GM11168 (cell line): ENCODE results near the gene DBN1.

ENCODE experiments used
- in situ Hi-C: fragments of 300-500 bp; cut with MboI; formaldehyde crosslinking; loops from one replicate; pipeline ENCODE4 v1.12.0; 2022; ENCODE audit warnings: low sequenced_read_pairs; ENCODE audit not compliant: unreplicated experiment

The DBN1 gene

DNA sequence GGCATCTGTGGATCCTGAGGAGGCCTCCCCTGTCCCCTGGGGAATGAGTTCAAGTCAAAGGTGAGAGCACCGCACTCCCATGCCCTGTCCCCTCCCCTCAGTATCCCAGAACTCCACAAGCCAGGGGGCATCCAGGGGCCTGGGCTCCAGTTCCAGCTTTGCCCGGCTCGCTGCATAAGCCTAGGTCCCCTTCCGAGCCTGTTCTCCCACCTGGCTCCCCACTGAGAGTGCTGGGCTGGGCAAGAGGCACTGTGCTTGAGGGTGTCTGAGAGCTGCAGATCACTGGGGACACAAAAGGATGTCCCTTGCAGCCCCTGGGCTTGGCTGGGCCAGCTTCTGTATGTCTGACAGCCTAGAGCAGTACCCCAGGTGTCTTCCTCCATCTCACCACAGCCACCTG is 31.6 kb upstream of the DBN1 start:
- in situ Hi-C loops = no loop called here

DNA sequence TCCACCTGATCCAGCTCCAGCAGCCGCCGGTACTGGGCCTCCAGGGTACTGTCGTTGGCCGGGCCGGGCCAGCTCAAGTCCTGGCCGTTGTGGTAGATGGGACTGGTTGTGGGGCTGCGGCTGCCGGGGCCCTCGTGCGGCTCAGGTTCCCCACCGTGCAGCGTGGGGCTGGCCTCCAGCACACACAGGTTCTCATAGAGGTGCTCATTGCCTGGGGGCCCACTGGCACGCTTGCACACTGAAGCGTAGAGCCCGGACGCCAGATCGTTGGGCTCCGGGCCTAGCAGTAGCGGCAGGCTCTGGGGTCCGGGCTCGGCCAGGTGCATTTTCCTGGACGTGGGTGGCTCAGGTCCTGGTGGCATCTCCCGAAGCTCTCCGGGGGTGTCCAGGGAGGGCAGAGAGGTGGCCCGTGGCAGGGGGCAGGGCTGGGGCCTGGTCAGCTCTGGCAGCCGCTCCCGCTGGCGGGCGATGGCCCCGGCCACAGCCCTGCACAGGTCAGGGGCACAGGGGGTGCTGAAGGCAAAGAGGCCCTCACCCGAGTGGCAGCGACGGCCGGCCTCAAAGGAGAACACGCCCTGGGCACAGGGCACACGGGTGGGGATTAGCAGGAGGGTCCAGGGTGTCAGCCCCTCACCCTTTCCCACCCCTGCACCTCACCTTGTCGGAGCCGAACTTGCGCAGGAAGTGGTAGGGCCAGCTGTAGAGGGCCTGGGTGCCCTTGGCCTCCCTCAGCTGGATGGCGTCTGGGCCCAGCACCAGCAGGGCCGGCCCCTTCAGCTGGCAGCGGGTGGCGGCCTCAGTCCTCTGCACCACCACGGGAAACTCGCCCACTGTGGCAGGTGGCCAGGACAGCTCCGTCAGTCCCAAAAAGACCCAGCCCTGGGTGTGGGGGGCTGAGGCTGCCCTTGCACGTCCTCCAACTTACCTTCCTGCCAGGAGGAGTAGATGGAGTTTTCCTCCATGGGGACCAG is 30.9 kb upstream of the DBN1 start:
- in situ Hi-C loops = no loop called here

DNA sequence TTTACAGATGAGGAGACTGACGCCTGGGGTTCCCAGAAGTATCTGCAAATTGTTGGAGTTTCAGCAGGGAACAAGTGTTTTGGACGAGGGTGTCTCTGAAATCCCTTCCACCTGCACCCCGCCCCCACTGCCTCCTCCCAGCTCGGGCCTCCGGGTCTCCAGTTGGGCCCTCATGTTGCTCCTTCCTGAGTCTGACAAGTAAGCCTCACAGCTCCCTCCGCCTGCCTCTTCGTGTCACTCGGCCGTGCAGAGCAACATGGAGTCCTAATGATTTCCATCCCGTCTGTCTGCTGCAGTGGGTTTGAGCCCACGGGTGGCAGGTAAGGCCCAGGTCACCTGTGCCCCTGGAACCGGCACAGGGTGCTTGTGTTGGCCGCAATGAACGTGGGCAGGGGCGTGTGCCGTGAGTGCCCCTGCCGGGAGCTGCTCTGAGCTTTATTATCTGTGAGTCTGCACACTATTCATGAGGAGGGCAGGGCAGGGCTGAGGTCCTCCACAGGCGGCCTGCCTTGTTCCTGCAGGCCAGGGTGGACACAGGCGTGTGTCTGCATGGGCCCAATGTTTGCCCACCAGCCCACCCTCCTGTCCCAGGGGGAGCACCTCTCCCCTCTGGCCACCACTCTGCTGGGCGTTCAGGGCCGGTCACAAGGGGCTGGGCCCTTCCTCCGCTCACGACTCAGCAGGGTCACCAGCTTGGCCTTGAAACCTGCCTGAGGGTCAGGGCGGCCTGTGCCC is 30.1 kb upstream of the DBN1 start:
- in situ Hi-C loops = no loop called here

DNA sequence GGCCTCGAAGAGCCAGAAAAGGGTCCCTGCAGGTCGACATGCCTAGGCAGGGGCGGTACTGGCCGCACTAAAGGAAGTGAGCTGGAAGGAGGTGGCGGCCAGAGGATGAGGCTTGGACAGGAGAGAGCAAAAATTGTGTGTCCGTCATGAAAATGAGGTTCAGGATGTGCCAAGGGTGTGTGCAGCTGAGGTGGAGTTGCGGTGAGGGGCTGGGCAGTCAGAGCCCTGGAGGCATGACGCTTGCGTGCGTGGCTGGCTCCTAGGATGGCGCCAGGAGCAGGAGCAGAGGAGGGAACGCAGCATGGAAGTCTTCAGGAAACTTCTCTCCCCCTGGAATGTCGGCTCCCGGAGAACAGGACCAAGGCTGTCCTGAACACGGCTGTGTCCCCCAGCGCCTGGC is 29.5 kb upstream of the DBN1 start:
- in situ Hi-C loops = no loop called here

DNA sequence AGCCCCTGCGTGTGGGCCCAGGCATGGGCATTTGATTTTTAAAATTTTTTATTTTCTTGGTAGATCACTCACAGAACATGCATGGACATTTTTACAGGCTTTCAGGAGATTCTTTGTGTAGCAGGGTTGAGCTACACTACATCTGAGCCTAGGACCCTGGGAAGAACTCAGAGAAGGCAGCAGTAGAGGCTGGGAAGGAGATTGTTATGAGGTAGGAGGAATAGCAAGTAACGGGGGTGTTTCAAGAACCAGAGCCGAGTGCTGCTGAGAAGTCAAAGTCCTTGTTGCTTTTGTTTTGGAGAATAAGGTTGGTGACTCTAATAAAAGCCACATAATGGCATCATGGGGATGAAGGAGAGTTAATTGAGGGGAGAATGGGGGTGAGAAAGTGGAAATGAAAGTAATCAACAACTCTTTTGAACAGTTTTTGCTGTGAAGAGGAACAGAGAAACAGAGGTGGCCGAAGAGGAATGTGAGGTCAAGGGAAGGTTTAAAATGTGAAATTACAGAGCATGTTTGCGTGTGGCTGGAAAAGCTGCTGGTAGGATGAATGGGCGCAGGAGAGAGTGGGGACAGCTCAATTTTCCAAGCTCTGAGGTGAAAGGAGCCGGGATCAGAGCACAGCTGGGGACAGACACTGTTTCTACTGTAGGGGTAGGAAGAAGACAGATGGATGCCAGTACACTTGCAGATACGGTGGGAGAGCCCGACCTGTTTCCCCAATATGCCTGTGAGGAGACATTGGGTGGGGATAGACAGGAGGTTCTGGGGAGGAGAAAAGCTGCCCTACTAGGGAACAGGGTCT is 28.6 kb upstream of the DBN1 start:
- in situ Hi-C loops = no loop called here

DNA sequence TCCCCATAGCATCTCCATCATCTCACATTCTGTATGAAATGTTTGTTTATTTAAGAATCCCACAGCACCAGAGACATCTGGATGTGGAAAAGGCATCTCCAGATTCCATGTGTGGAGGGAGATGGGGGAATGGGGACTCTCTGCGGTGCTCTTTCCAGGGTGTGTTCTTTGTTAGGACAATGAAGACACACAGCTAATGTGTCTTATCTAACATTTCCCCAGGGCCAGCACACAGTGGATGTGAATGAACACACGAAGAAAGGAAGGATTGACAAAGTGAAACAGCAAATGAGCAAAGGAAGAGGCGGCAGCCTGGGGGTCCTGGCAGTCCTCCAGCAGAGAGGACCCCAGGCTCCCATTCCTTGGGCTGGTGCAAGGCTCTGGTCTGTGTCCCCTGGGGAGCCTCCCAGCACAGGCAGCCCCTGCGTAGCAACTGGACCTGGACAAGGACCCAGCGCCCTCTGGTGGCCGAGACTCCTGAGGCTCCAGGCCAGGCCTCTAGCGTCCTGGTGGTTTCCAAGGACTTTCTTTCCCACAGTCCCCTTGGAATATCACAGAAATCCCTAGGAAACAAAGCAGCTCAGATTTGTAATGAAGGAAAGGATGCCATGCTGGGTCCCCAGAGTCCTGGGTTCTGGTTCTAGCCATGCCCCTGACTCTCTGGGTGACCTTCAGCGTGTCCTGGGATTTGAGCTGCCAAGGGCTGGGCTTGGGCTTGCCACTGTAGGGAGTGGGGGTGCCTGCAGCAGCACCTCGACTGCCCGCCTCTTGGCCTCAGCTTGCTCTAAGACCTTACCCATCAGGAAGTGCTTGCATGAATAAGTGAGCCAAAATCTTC is 27.5 kb upstream of the DBN1 start:
- in situ Hi-C loops = no loop called here

DNA sequence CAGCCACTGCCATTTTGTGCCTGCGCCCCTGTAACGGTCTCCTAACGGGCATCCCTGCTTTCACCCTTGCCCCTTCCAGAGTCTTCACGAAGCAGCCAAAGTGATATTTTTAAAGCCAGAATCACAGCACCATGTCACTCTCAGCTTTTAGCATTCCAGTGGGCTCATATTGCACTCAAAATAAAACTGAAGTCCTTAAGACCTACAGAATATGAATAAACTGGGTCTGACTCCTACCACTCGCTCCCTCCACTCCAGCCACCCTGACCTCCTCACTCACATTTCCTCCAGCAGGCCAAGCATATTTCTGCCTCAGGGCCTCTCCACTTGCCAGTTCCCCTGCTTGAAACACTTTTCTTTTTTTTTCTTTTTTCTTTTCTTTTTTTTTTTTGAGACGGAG is 26.4 kb upstream of the DBN1 start:
- in situ Hi-C loops = no loop called here

DNA sequence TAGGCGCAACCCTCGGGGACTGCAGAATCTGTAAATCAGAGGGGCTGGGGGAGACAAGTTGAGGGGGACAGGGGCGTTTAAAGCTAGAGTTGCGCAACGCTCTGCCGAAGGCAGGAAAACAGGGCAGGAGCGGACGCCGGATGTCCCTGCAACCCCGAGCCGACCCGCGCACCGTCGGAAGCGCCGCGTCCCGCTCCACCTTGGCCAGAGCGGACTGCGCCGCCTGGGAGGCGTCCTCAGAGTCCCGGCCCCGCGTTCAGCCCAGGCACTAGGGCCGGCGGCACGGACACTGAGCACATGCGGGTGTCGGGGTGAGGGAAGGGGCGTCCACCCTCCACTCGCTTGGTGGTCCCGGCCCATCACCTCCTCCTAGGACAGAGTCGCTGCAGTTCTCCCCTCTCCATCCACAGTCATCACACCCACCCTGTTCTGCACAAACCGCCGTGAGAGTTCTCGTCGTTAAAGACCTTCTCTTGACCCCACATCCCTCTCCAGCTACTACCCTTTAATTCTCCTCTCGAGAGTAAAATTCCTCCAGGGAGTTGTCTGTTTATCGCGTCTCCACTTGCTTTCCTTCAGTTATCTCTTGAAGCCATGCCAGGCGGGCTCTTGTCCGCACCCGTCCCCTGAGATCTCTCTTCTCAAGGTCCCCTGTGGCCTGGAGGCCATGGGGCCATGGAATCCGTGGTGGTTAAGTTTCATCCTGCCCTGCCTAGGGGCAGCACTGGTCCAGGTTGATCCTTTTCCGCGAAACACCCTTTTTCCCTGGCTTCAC is 24.8 kb upstream of the DBN1 start:
- in situ Hi-C loops = no loop called here

DNA sequence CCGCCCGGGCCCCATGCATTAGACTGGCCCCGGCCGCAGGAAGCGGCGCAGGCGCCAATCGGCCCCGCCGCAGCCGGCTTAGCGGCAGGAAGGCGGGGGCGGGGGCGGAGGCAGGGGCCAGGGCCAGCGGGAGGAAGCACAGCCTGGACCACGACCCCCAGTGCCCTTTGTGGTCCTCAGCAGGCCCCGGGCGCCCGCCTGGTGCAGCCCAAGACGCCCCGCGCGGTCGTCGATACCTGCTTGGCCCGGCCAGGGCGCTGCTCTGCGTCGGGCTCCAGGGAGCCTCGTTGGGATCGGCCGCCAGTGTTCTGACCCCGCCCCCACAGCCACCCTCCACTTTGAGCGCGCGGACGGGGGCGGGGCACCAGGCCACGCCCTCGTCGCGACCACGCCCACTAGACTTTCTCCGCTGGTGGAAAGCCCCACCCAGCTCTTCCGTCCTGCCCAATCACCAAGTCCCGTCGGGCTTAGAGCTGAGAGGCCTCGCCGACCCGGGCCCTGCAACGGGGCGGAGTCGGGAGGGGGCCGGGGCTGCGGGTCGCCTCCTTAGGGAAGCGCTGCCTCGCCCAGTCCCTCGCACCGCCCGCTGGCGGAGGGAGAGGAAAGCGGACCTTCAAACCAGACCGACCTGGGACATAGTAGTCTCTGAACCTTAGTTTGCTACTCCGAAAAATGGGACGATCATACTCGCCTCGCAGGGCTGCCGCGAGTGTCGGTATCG is 24.0 kb upstream of the DBN1 start, which contains the start of gene PDLIM7:
Gene PDLIM7 (minus strand): TSS at position 313 of the 721 bp plus-strand sequence. CDS start 1,092 bp downstream, outside the sequence.
- in situ Hi-C loops = no loop called here

DNA sequence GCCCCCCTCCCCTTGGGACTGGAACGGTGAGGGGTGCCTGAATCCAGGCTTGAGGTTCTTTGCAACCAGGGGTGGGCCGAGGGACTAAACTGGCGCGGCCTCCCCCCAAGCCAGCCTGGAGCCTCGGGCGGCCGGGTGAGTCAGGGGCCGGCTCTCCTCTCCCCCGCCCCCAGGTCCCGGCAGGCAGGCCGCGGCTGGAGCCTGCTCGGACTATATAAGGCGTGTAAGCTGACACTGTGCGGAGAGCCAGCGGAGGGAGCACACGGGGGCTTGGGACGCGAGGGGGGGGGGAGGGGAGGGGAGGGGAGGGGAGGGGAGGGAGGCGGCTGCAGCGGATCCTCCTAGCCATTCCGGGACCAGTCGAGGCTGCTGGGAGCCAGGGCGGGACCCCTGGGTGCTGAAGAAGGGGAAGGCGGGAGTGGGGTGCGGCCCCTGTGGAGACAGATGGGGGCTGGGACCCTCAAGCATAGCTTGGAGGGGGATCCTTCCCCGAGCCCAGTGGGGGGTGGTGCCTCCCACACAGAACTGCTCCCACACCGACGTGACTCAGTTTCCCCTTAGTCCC is 23.4 kb upstream of the DBN1 start:
- in situ Hi-C loops = no loop called here

DNA sequence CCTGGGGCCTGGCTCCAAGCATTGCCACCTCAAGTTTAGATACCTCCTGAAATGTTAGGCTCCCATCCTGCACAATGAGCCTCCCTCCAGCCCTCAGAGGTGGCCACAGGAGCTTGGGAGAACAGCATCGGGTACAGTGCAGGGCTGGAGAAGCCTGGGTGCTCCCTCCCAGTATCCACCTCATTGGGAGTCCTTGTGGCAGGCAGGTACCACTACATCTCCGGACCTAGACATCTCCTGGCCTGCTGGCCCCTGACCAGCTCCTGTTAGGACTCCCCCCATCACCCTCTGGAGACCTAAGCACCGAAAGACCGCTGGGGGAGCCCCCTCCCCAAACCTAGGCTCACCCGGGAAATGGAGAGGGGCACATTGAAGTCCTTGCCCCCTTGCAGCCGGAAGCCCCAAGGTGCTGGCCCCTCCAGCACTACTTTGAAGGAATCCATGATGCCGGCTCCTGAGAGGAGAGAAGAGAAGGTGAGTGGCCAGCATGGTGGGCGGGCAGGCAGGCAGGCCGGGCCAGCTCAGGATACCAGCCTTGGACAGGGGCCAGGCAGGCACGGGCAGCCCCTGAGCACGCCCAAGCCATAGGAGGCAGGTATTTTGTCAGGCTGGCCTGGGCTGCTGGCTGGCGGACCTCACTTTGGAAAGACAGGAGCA is 22.8 kb upstream of the DBN1 start:
- in situ Hi-C loops = no loop called here

DNA sequence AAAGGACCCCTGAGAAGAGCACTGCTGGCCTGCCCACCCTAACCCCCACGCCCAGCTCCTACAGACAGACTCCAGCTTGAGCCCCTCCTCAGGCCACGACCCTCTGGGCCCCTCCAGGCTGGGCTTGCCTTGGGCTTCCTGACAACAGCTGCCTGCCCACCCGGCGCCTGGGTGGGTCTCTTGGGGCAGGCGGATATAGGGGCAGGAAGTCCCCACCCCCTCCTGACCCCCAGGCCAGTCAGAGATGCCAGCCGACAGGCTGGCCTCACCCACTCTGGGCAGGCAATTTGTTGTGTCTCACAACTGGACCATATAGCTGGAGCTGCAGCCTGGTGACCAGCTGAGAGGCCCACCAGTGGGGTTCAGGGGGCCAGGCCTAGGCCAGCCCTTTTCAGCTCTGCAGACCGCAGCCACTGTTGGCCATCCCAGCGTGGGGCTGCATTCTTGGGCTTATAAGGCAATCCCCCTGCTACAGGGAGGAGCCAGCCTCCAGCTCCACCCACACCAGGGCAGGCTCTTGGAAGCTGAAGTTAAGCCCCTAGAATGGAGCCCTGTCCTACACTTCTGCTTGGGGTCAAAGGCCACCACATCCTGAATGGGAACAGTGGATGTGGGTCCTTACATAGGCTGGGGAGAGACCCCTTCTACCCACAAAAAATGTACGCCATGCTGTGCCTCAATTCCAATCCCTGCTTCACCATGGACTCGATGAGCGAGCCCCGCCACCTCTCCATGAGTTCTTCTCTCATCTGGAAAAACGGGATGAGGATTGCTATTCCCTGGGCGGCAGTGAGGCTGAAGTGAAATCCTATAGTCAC is 22.0 kb upstream of the DBN1 start:
- in situ Hi-C loops = no loop called here

DNA sequence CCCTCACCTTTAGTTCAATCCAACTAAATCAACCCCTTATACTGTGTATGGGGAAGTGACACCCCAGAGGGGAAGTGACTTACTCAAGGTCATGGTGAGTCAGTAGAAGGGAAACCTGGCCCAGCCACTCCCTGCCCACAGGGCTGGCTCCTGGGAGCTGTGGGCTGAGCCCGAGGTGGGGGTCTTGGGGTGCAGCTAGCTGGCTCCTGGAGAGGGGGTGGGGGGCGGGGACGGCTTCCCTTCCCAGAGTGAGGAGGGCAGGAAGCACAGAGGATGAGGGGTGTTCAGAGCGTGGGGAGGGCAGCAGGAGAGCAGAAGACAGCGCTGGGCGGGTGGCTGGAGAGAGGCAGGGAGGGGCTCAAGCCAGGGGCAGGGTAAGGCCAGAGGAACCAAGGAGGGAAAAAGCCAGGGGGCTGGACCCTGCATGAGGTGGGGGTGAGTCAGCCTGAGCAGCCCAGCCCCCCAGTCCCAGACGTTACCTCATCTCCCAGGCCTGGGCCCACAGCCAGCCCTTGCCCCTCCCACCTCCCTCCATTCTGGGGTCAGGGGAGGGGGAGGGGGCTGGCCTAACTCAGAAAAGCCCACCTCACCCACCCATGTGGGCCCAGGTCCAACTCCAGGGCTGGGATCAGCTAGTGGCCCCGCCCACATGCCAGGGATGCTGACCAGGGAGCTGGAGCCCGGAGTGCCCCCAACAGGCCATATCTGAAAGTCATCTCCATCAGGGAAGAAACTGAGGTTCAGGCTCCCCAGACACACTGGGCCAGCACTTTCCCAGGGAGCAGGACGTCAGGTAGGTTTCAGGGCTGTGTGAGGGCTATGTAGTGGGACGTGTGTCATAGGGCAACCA is 21.1 kb upstream of the DBN1 start:
- in situ Hi-C loops = no loop called here

DNA sequence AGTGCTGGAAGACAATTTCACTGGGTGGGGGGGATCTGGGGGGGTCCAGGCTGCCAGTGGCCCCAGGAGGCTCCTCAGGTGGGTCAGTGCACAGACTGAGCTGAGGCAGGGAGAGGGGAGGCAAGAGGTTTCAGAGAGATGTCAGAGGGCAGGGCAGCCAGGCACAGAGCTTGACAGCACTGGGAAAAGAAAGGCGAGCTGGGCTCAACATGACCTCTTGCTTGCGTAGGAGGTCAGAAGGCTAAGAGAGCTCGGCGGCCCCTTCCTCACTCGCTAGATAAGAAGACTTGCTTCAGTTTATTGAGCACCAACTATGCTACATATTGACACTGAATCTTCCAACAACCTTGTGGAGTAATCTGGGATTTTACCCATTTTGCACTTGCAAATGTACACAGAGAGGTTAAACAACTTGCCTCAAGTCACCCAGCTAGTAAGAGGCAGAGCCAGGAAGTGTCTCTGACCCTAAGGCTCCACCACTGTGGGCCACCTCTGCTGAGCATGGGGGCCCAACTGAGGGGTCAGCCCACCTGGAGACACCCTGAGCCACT is 20.4 kb upstream of the DBN1 start:
- in situ Hi-C loops = no loop called here

DNA sequence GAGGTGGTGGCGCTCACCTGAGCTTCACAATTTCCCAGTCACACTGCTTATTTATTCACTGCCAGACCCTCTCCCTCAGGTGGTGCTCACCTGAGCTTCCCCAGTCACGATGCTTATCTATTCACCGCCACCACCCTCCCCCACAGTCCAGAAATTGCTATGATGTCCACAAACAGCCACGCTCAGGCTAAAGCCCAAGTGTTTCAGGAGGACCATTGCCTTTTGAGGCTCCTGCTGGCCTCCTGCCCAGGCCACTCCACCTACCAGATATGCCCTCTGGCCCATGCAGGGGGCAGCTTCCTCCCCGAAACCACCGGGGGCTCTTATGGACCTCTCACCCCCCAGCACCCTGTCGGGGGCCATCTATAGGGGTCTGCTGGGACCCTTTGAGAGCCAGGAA is 19.4 kb upstream of the DBN1 start:
- in situ Hi-C loops = no loop called here
